Activated CD8-positive, alpha-beta memory T cell treated with anti-CD3 and anti-CD28 coated beads, Interleukin-2, amount 50 U/mL, for 4 hours (primary cell): ENCODE results near the gene CPLX1.
"Not testable (repeated sequence)": the region's sequence is repeated elsewhere in the genome, so short reads cannot be mapped to it uniquely, and the experiment has no call there.

Source experiments
- DNase-seq: peaks from one replicate; pipeline ENCODE4 v3.0.0-alpha.2; 2020

The CPLX1 gene

GRCh38 chr4:774419-775092 lies 51.4 kb downstream of the CPLX1 start:
- DNase-seq, result not testable (repeated sequence)

GRCh38 chr4:773214-773613 lies 52.7 kb downstream of the CPLX1 start:
- DNase-seq, result no peak

GRCh38 chr4:772776-773175 lies 53.2 kb downstream of the CPLX1 start:
- DNase-seq, result no peak

GRCh38 chr4:772118-772517 lies 53.8 kb downstream of the CPLX1 start:
- no peak for DNase-seq

DNA sequence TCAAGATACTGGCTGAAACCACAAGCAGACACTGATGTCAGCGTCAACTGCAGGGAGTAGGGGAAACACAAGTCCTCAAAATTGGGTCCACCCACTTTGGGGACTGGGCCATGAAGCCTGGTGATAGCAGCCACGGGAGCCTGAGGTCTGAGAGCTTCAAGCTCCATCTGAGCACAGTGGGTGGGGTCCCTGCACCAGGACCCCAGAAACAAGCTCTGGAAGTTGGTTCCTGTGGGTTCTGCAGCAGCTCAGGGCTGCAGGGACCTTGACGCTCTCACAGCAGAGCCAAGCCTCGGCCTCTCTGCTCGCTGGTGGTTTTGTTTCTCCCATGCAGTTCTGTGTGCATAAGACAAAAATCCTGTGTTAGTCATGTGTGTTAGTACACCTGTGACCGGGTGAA lies 54.5 kb downstream of the CPLX1 start:
- DNase-seq, result no peak

GRCh38 chr4:770022-770421 lies 55.9 kb downstream of the CPLX1 start:
- no peak for DNase-seq

DNA sequence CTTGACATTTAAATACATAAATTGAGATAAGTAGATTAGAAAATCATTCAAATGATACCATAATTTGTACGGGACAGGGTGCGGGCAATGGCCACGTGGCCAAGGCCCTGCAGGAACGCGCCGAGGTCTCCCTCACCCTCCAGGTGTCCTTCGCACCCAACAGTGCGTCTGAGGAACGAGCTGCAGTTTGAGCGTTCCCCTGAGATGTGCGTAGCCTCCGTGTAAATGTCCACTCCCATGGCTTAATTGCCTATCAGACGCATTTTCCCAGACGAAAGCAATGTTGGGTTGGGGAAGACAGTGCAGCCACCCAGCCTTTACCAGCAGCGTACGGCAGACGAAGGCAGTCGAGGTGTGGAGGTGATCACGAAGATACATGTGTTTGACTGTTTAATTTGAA lies 56.4 kb downstream of the CPLX1 start:
- DNase-seq, result no peak

DNA sequence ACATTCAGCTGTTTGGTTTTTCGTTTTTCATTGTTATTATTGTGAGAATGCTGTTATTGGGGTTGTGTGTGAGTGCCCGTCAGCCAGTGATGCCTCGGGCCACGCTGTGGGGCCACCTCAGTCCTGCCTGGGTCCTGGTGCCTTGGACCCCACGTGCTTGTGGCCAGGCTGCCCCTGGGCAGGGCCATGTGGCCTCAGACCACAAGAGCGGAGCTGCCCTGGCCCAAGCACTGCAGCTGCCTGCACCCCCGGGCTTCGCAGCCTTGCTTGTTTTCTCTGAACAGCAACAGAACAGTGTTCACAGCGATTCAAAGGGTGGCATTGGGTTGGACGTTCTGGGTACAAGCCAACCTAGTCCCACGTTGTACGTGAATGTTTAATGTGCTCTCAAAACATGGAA lies 56.9 kb downstream of the CPLX1 start:
- DNase-seq, result no peak

GRCh38 chr4:768076-768475 lies 57.9 kb downstream of the CPLX1 start:
- DNase-seq, result no peak

GRCh38 chr4:766559-767283 lies 59.2 kb downstream of the CPLX1 start:
- DNase-seq, result no peak

- DNase-seq, result no peak
These were observed 59.8 kb downstream of the CPLX1 start for GRCh38 chr4:766152-766515.

GRCh38 chr4:764405-765169 lies 61.3 kb downstream of the CPLX1 start:
- no peak for DNase-seq

GRCh38 chr4:763922-764321 lies 62.0 kb downstream of the CPLX1 start:
- DNase-seq, result no peak

- no peak for DNase-seq
These were observed 62.6 kb downstream of the CPLX1 start for GRCh38 chr4:763191-763810.

GRCh38 chr4:762211-763190 lies 63.4 kb downstream of the CPLX1 start:
- no peak for DNase-seq

DNA sequence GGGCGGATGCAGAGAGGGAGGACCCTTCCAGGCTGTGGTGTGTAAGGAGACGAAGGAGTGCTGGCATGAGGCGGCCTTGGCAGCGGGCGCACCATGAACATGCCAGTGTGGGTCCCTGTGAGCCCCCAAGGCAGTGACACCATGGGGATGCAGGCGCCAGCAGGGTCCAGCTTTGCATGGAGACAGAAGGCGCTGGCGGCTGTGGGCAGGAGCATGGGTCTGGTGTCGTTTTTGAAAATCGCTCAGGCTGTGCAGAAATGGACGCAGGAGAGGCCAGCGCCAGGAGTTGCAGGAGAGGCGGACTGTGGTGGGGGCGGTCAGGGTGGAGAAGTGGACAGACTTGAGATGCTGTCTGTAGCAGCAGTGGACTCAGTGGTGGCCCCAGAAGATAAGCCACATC lies 64.2 kb downstream of the CPLX1 start:
- DNase-seq, result no peak

DNA sequence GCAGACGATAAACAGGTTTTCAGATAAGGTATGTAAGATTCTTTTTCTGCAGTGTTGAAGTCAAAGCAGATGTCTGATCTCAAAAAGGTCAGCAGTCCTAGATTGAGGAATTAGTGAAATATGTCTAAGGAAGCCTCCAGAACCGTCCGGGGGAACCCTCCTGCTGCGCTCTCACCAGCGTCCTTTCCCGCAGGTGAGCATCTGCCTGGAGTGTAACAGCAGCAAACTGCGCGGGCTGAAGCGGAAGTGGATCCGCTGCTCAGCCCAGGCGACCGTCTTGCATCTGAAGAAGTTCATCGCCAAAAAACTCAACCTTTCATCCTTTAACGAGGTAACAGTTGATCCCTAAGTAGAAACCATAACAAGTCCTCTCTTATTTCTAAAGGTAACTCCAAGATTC lies 64.8 kb downstream of the CPLX1 start:
- no peak for DNase-seq

DNA sequence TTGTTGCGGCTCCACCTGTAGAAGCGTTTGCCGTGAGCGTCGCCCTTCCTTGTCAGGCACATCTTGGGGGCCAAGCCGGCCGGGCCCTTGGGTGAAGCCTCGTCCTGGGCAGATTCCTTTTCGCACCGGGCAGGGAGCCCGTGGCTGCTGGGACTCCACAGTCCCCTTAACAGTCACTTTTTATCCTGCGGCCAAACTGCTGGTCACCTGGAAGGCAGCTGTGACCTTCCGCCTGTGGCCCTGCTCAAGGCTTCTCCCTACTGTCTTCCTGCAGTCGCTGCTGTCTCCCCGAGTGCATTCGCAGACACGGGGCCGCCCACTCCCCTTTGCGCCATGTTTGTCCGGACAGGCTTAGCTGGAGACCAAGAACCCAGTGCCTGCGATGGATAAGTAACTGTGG lies 65.3 kb downstream of the CPLX1 start:
- DNase-seq, result no peak

- DNase-seq, result not testable (repeated sequence)
These were observed 66.1 kb downstream of the CPLX1 start for GRCh38 chr4:759810-760209.

- DNase-seq, result no peak
These were observed 68.8 kb downstream of the CPLX1 start for GRCh38 chr4:757111-757510.

GRCh38 chr4:754221-755120 lies 71.5 kb downstream of the CPLX1 start:
- DNase-seq, result no peak
